Esophagus mucosa (tissue), 1 donor: ENCODE measurements around the gene PPM1N. TPM values are rescaled to one million over a fixed set of nuclear protein-coding genes. Genes with fewer than 3 reads are reported as not detected.

Experiments used
- ATAC-seq: fragments of 200-7000 bp; cut with Tn5 transposase; one replicate; pipeline ENCODE4 v1.9.1; 2020
- total RNA-seq: library from RNA; stranded (reverse); gene quantifications from one replicate; pipeline ENCODE4 v1.2.4, GENCODE V29; 2023
- donor health status: DM: yes; HTN: yes; CAD: no.

Gene PPM1N
- total RNA-seq, 1 donor from 2014 or later: 2.4 TPM

DNA sequence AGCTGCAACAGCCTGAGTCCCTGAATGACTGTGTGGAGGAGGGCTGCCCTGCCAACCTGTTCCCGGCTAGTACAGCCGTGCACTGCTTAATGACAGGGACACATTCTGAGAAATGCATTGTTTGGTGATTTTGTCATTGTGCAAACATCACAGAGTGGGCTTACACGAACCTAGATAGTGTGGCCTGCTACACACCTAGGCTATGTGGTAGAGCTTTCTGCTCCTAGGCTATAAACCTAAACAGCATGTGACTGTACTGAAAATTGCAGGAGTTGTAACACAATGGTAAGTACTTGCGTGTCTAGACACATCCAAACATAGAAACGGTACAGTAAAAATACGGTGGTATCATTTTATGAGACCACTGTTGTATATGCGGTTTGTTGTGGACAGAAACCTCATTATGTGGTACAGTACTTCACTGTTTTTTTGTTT, 44.0 kb downstream of the PPM1N start:
- peak; percentile 56 for ATAC-seq

DNA sequence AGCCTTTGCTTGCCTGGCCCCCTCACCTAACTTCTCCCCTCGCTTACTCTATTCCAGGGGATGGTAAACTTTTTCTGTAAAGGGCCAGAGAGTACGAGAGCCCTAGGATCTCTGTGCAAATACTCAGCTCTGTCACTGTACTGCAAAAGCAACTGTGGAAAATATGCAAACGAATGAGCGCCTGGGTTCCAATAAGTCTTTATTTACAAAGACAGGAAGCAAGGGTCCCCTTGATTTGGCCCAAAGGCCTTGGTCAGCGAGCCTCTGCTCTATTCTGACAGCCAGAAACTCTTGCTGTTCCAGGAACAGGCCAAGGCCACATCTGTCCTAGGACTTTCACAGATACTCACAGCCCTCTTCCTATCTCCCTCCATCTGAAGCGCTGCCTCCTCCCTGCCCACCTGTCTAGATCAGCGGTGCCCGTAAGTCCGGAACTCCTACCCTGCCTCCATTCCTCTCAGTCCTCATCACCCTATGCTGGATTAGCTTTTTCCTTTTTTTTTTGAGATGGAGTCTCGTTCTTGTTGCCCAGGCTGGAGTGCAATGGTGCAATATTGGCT, 49.0 kb downstream of the PPM1N start:
- ATAC-seq: no peak

DNA sequence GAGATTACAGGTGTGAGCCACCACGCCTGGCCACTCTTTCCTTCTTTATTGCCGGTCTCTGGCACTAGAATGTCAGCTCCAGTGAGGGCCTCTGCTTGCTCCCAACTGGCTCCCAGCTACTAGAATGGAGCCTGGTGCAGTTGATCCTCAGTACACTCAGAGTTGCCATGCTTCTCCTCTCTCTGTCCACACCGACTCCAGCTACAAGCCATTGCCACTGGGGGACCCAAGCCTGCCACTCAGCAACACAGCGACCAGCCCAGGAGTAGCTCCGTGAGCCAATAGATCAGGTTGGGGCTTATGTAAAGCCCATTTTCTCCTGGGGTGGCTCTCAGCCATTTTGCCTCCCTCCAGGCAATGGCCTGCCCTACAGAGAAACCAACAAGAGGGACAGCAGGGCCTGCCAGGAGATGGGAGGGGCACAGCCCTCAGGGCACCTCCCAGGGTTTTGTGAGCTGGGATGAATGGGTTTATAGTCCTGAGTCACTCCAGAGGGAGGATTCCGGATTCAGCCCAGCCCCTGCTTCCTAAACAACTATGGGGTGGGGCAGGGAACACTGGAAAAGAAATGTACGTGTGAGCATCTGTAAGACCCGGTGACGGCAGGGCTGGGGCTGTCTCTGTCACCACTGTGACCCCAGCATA, 49.8 kb downstream of the PPM1N start:
- ATAC-seq: peak; percentile 92

Other genes starting within 250 kb of the PPM1N start
- 21.0 TPM for gene MARK4, start 247.2 kb upstream of the PPM1N start, total RNA-seq
- gene CKM, start 175.6 kb upstream of the PPM1N start, total RNA-seq: 0.96 TPM
- gene KLC3, start 157.7 kb upstream of the PPM1N start, total RNA-seq: 17.5 TPM
- gene ERCC2, start 127.9 kb upstream of the PPM1N start, total RNA-seq: 10.6 TPM
- gene PPP1R13L, start 93.4 kb upstream of the PPM1N start, total RNA-seq: 186 TPM
- gene POLR1G, start 91.8 kb upstream of the PPM1N start, total RNA-seq: 6.5 TPM
- gene ERCC1, start 74.5 kb upstream of the PPM1N start, total RNA-seq: 48.5 TPM
- gene FOSB, start 30.4 kb upstream of the PPM1N start, total RNA-seq: 2.5 TPM
- 1.4 TPM for gene RTN2, start 1.4 kb upstream of the PPM1N start, total RNA-seq
- gene VASP, start 9.0 kb downstream of the PPM1N start, total RNA-seq: 48.8 TPM
- 10.0 TPM for gene OPA3, start 86.4 kb downstream of the PPM1N start, total RNA-seq
- 0.56 TPM for gene GPR4, start 103.8 kb downstream of the PPM1N start, total RNA-seq
- gene EML2, start 141.0 kb downstream of the PPM1N start, total RNA-seq: 85.4 TPM
- gene GIPR, start 169.8 kb downstream of the PPM1N start, total RNA-seq: 0.16 TPM
- 387 TPM for gene SNRPD2, start 193.5 kb downstream of the PPM1N start, total RNA-seq
- 5.7 TPM for gene QPCTL, start 194.2 kb downstream of the PPM1N start, total RNA-seq
- gene FBXO46, start 232.5 kb downstream of the PPM1N start, total RNA-seq: 30.3 TPM
- not detected for gene MEIOSIN, start 235.0 kb downstream of the PPM1N start, total RNA-seq